A549 (cell line): ENCODE measurements around the gene WDR82.

ENCODE experiments used
- BHLHE40 ChIP-seq: IDR thresholded peaks from 2 replicates; pipeline ENCODE4 v1.6.1; 2012; ENCODE audit warnings: low read depth, low read length, inconsistent platforms
- CTCF ChIP-seq: fragments of >200 bp; sonication (Bioruptor Twin); formaldehyde crosslinking; IDR thresholded peaks from 3 replicates; pipeline ENCODE4 v1.5.1; 2016
- ESRRA ChIP-seq: fragments of 150-350 bp; IDR thresholded peaks from 2 replicates; pipeline ENCODE4 v1.6.1; 2014; ENCODE audit warnings: mild to moderate bottlenecking, low read length, borderline replicate concordance
- FOSL2 ChIP-seq, 2 experiments: fragments of 450-650 bp in 1 of 2; fragments of >200 bp in 1 of 2; sonication (Bioruptor Twin) in 1 of 2; formaldehyde crosslinking; IDR thresholded peaks; 2 replicates each; pipeline versions ENCODE4 v1.5.0 to v1.6.1; 2016 to 2020; ENCODE audit warnings: mild to moderate bottlenecking in 1 of 2, moderate library complexity in 1 of 2
- JUNB ChIP-seq: fragments of >200 bp; sonication (Bioruptor Twin); formaldehyde crosslinking; IDR thresholded peaks from 2 replicates; pipeline ENCODE4 v1.6.1; 2016
- MYC ChIP-seq: IDR thresholded peaks from 2 replicates; pipeline ENCODE4 v1.6.1; 2012; ENCODE audit warnings: mild to moderate bottlenecking, inconsistent platforms, low read length, improper control_type of control experiment, borderline replicate concordance
- NR3C1 ChIP-seq: fragments of >200 bp; sonication (Bioruptor Twin); formaldehyde crosslinking; IDR thresholded peaks from 3 replicates; pipeline ENCODE4 v1.6.1; 2017

DNA sequence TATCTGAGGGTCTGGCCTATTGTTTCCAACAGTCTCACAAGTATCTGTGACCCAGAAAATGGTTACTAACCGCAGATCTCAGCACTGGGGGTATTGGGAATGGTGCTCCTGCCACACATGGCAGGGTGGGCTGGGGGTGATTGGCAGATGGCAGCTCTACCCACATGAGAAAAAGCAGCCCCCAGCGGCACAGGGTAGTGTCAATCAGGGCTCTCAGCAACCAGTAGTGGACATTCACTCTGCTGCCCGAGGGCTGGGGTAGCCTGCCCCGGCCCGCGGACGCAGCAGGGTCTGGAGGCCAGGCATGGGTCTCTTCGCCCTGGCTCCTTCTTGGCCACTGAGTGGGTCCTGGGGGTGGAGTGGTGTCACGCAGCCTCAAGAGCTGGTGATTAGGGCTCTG lies 46.2 kb upstream of the WDR82 start:
- TF ChIP-seq BHLHE40, result no peak
- TF ChIP-seq ESRRA, result no peak
- no peak for TF ChIP-seq CTCF
- TF ChIP-seq MYC, result no peak
- no peak for TF ChIP-seq NR3C1
- no peak for TF ChIP-seq JUNB
- TF ChIP-seq FOSL2 (IDR thresholded peaks at IDR 0.05), result no peak
- TF ChIP-seq FOSL2 (CRISPR knock-in tag; IDR thresholded peaks at IDR 0.05), result no peak
